HG02870 (cell line): ENCODE results near the gene KCNQ2.

Source experiments
- ATAC-seq: cut with Tn5 transposase; IDR thresholded peaks from one replicate; pipeline ENCODE4 v1.9.1; 2021; ENCODE audit warnings: mild to moderate bottlenecking, moderate library complexity; ENCODE audit not compliant: unreplicated experiment

KCNQ2 gene

DNA sequence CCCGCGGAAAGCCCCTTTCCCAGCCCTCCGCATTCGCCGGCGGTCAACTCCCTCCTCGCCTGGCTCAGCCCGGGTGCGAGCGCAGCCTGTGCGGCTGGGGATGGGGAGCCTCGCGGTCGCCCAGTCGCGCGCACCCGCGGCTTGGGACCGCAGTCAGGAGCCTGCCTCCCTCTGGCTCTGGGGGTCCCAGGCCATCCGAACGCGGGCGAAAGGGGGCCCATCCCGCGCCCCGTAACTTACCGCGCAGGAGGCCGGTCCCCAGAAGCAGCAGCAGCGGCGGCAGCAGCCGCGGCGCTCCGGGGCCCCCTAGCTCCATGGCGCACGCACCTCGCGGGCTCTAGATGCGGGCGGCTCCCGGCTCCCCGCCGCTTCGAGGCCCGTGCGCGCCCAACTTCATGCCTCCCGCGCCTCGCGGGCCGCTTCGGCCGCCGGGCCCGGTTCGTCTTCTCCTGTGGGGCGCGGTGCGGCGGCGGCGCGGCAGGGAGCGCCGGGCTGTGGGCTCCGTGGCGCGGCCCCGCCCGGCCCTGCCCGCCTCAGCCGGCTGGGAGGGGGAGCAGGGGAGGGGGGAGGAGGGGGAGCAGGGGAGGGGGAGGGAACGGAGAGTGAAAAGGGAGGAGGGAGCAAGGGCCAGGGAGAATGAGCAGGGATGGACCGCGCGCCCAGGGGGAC lies 111.5 kb downstream of the KCNQ2 start, which contains the start of gene CHRNA4:
Gene CHRNA4 (minus strand): TSS at position 500 of the 669 bp plus-strand sequence. CDS start 184 bp downstream, at position 316.
- ATAC-seq, result no peak

DNA sequence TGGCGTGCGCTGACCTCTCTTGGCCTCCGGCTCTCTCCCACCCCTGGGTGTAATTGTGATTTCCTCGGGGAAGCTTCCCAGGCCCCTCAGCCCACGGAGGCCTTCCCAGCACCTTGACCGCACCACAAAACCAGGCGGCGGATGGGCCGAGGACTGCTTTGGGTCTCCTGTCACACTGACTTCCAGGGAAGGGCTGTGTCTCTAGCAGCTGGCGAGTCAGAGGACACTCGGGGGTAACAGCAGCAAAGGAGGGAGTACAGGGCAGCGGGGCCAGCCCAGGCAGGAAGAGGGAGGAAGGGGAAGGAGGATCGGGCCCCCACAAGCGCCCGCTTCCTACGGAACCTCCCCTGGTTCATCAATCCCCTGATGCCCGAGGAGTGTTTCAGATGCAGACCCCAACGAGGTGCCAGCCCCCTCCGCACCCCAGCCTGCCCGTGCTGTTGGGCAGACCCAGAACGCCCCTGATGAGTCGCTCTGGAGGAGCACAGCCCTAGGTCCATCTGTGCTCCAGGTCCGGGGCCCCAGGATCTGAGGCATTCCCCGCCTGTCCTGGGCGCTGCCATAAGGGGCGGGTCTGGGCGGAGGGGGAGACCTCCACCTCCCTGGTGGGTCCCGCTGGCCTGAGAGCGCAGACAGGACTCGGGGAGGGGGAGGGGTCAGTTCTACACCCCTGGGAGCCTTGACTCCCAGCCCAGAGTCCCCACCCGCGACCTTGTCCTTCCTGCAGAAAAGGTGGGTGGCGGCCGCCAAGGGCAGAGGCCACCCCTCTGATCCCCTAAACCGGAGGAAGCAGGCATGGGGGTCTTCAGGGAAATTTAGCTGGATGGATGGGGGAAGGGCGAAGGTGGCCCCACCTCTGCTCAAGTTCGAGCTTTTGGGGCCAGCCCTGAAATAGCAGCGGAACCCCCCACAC lies 112.3 kb downstream of the KCNQ2 start:
- no peak for ATAC-seq

DNA sequence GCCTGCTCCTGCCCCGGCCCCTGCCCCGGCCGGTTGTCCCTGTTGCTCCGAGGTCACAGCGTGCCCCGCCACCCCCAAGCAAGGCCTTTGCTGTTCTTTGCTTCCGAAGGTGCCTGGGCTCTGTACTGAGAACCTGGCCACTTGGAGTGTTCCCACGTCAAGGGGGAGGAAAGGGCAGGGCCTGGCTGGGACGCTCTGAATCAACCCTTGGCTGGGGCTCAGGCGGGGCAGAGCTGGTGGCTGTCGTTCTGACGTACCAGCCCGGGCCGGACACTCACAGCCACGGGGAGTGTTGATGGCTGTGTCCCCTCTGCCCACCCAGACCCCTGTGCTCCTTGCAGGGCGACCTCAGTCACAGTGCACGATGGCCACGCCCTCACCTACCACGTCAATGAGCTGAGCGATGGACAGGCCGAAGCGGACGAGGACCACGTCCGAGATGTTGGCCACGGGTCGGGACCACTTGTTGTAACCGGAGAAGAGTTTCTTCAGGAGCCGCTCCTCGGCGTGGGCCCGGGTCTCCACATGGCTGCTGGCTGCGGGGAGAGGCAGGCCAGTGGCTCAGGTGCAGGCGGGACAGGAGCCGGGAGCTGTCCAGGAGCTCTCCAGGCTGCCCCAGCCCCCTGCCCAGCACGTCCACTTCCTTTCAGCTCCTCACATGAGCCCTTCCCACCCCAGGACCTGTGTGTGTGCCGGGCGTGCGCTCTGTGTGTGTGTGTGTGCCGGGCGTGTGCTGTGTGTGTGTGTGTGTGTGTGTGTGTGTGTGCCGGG lies 113.1 kb downstream of the KCNQ2 start:
- no peak for ATAC-seq

DNA sequence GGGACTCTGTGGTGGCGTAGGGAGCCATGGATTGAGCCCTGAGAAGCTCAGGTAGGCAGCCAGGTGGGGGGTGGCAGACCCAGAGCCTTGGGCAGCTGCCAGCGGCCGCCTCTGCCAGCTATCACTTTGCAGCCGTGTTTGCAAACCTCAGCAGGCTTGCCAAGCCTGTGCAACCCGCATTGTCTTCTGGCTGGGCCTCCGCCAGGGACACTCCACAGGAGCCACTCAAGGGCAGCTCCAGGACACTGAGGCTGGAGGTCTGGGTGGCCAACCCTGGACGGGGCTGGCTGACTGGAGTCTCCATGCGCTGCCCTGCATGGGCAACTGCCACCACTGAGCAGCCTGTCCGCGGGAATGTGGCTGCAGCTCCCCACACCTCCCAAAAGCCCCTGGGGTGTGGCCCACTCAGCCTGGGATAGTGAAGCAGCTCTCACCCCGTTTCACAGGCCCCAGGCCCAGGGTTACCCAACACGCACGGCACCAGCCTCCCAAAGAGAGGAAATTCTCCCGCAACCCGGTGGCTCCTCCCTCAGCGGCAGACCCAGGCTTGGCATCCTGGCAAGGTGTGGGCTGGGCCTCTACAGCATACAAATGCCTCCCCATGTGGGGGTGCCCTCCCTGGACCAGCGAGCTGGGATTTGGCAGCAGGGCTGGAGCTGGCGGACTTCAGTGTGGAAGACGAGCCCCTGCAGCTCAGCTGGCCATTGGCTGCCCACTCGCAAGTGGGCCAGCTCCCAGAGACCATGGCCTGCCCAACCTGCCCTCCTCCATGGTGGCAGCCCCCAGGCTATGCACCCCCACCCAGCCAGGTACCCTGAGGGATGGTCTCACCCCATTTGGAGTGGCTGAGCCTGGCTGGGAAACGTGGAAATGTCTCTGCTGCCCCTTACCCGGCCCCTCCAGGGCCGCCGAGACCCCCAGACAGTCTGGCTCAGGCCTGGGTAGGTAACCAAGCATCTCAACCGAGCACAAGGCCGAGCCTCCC lies 114.2 kb downstream of the KCNQ2 start:
- ATAC-seq, result no peak

DNA sequence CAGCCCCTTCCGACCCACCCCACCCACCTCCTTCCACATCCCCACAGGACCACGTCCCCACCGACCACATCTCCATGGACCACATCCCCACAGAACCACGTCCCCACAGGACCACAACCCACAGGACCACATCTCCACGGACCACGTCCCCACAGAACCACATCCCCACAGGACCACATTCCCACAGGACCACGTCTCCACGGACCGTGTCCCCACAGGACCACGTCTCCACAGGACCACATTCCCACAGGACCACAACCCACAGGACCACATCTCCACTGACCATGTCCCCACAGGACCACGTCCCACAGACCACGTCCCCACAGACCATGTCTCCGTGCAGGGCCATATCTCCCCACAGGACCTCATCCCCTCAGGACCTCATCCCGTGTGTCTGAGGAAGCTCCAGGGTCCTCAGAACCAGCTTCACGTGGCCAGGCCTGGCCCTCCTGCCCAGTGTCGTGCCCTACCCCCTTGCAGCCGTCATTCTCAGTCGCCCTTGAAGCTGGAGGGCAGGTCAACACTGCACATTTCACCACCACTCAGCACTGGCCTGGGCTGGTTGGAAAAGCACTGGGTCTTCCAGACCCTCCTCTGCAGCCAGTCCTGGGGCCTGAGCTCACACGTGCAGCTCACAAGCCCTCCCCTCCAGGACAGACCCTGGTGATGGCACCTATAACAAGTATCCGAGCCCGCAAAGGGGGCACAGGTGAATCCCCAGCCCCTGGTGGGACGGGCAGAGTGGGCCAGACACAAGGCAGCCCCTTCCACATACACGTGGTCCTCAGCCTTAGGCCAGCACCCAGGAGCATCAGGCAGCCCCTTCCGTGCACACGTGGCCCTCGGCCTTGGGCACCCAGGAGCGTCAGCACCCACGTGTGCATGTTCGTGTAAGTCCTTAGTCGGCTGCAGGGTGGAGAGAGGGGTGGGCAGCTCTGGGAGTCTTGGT lies 115.2 kb downstream of the KCNQ2 start:
- no peak for ATAC-seq

DNA sequence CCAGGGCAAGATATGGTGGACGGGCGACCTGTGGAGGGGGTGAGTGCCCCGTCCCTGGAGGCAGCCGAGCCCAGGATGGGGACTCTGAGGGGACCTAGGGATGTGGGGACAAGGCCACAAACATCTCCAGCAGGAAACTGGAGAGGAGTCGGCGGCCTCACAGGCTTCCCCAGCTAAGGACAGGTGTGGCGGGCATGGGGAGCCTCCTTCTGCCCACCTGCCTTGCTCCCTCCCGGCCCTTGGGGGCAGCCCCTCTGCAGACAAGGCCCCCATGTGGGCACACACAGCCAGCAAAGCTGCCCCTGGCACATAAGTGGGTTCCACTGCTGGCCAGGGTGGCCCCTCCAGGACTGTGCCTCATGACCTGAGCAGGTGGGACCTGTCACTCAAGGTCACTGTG lies 115.9 kb downstream of the KCNQ2 start:
- ATAC-seq, result no peak

DNA sequence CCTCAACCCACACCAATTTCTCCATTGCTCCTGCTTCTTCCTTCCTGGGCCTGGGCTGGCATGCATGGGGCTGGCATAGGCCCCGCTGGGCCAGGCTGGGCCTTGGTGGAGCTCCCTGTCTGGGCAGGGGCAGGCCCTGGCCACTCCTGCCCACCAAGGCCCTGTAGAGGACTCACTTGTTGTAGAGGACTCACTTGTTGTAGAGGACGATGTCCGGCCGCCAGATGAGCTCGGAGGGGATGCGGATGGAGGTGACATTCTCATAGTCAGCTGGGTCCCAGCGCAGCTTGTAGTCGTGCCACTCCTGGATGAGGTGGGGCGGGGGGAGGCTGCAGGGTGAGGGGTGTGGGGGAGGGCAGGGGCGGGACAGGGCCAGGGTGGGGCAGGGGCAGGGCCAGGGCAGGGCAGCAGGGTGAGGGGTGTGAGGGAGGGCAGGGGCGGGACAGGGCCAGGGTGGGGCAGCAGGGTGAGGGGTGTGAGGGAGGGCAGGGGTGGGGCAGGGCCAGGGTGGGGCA lies 116.6 kb downstream of the KCNQ2 start:
- ATAC-seq, result no peak

DNA sequence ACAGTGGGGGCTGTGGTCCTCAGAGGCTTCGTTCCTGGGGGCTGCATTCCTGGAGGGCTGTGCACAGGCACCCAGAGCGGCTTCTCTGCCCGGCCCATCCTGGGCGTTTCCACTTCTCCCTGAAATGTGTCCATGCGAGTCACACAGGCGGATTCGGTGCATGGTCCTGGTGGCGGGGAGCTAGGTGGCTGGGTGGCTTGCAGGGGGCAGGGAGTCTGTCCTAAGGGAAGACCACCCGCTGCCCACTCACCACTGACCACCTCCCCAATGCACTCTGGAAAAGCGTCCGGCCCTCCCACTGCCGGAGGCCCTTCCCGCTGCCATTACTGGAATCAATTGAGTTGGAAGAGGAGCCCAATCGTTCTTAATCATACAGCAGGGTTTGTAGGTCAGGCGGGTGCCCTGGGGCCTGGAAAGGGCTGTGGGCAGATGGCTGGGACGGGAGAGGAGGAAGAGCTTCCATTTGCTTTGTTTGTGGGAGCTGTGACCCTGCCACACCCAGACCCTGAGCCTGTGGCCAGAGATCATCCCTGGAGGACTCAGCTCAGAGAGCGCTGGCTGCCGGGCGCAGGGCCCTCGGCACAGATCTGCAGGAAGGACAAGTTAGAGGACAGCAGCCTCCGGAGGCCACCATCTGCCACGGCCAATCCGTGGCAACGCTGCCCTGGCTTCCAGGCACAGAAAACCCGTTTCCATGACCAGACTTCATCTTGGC lies 117.7 kb downstream of the KCNQ2 start:
- ATAC-seq, result no peak

DNA sequence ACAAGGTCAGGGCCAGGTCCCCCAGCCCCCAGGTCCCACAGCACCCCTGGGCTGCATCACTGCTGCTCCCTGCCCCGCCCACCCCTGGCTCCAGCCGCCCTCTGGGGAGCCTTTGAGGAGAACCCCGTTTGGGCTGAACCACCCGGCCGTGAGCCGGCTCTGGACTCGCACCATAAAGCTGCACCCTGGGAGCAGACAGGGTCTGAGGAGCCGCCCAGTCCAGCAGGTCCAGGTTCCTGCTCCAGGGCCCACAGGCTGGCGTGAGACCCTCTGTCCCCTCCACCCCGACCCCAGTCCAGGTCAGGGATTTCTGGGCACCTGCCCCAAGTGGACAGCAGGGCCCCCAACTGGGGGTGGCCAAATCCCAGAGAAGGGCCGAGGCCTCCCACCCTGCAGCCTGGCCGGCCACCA lies 119.6 kb downstream of the KCNQ2 start:
- no peak for ATAC-seq

DNA sequence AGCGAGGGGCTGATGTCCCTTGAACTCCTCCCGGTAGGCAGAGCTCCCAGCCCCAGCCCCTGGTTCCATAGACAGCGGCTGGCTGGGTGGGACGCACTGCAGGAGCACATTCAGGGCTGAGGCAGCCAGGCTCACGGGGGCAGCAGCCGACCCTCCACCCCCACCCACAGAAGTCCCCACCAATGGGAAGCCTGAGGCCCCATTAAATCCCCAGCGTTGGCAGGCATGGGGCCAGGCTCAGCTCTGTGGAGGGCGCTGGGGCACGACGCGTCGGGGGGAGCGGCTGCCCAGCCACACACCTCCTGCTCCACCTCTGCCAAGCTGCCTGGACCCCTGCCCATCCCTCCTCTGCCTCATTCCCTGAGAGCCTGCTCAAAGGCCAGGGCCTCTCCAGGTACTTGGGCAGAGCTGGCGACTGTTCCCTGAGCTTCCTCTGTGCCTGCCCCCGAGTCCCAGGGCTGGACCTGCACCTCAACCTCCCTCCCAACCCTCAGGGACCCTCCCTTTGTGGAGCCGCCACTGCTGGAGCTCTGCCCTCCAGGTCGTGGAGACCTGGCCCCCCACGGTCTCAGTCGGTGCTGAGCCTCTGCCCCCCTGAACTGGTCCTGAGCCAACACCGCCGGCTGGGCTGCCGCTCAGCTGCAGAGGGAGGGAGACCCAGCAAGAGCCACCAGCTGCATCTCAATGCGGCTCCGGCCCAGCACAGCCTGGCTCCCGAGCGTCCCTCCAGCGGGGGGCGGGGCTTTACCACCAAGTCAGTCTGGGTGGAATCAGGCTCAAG lies 120.5 kb downstream of the KCNQ2 start:
- no peak for ATAC-seq

DNA sequence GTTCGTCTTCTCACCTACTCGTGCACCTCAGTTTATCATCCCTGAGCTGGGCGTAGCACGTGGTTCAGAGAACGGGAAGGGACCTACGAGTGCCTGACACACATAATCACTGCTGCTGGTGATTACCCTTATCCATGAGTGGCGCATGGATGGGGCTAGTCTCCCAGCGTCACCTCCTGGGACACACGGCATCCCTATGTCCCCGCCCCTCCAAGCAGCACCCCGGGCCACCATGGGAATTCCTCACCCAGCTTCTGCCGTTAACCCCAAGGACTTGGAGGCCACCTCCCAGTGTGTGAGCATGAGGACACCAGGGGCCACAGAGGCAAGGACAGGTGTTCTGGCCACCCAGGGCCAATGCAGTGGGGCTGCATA lies 121.1 kb downstream of the KCNQ2 start:
- ATAC-seq, result no peak

DNA sequence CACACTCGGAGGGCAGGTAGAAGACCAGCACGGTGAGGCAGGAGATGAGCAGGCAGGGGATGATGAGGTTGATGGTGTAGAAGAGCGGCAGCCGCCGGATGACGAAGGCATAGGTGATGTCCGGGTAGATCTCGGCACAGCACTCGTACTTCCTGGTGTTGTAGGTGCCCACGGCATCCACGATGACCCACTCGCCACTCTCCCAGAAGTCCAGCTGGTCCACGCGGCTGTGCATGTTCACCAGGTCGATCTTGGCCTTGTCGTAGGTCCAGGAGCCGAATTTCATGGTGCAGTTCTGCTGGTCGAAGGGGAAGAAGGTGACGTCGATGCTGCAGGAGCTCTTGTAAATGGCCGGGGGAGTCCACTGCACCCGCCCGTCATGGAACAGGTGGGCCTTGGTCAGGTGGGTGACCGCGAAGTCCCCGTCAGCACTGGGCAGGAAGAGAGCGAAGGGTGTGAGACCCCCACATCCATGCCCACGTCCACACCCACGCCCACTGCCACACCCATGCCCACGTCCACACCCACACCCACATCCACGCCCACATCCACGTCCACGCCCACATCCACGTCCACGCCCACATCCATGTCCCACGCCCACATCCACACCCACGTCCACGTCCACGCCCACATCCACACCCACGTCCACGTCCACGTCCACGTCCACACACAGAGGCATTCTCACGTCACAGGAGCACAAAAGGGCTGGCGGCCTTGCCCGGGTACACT lies 121.7 kb downstream of the KCNQ2 start:
- no peak for ATAC-seq
